ENCODE data around the gene USP13.

The USP13 gene

DNA sequence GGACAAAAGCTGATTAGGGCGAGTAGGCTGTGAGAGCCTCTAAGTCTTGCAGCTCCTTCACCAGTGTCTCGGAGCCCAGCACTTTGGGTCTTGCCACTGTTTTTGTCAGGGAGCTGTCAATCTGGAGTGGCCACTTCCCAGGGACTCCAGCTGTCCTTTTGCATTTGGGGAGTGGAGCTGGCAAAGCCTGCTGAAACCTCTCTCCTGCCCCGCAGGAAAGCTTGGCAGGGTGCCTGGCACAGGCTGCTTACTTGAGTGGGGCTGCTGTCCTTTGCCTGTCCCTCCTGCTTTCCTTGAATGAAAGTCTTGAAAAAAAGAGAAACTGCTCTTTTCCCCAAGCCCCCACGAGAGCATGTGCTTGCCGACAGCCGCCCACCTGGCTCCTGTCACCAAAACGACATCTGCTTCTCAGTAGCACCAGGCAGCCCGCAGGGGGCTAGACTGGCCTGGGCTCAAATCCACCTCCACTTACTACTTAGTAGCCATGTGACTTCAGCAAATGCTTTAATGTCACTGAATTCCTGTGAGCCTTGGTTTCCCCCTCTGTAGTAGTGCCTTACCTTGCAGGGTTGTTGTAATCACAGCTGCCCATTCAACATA is 13.7 kb downstream of the USP13 start:
- DNase-seq (ENCODE audit: low spot score) = no peak
- TF ChIP-seq, protein P1, sequence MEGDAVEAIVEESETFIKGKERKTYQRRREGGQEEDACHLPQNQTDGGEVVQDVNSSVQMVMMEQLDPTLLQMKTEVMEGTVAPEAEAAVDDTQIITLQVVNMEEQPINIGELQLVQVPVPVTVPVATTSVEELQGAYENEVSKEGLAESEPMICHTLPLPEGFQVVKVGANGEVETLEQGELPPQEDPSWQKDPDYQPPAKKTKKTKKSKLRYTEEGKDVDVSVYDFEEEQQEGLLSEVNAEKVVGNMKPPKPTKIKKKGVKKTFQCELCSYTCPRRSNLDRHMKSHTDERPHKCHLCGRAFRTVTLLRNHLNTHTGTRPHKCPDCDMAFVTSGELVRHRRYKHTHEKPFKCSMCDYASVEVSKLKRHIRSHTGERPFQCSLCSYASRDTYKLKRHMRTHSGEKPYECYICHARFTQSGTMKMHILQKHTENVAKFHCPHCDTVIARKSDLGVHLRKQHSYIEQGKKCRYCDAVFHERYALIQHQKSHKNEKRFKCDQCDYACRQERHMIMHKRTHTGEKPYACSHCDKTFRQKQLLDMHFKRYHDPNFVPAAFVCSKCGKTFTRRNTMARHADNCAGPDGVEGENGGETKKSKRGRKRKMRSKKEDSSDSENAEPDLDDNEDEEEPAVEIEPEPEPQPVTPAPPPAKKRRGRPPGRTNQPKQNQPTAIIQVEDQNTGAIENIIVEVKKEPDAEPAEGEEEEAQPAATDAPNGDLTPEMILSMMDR (IDR thresholded peaks at IDR 0.05; ENCODE audit: borderline replicate concordance, control extremely low read depth, extremely low read depth, insufficient read depth, missing control alignments) = no peak
- in situ Hi-C loops (cut with MboI; ENCODE audit: low sequenced_read_pairs, unreplicated experiment) = no loop called here

DNA sequence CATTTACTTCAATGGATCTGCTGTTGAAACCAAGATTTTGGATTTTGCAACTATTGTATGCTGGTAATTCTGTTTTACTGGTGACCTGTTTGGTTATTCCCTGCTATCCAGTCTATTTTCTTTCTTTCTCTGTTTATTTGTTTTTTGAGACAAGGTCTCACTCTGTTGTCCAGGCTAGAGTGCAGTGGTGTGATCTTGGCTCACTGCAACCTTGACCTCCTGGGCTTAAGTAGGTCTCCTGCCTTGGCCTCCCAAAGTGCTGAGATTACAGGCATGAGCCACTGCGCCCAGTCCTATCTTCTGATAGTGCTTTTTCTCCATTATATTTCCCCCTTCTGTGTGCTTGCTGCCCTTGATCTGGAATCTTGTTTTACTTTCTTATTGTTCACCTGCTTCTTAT is 15.6 kb downstream of the USP13 start:
- in situ Hi-C loops (cut with MboI; ENCODE audit: low sequenced_read_pairs, unreplicated experiment) = no loop called here
- TF ChIP-seq, protein P1 (IDR thresholded peaks at IDR 0.05; ENCODE audit: borderline replicate concordance, control extremely low read depth, extremely low read depth, insufficient read depth, missing control alignments) = no peak
- DNase-seq (ENCODE audit: low spot score) = no peak

DNA sequence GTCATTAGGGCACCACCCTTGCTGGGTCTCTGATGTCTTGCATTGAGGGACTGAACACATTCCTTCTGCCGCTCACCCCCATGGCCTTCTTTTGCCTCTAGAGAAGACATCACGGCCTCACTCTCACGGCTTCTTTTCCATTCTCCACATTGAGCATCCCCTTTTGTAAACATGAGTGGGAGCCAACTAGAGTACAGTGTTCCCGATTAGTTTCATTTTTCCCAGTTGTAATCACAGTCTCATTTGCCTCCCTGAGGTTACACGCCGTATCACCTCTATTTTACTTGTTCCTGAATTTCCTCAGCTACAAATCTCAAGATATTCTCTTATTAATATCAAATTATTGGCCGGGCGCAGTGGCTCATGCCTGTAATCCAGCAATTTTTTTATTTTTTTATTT is 17.5 kb downstream of the USP13 start:
- in situ Hi-C loops (cut with MboI; ENCODE audit: low sequenced_read_pairs, unreplicated experiment) = no loop called here
- DNase-seq (ENCODE audit: low spot score) = no peak

DNA sequence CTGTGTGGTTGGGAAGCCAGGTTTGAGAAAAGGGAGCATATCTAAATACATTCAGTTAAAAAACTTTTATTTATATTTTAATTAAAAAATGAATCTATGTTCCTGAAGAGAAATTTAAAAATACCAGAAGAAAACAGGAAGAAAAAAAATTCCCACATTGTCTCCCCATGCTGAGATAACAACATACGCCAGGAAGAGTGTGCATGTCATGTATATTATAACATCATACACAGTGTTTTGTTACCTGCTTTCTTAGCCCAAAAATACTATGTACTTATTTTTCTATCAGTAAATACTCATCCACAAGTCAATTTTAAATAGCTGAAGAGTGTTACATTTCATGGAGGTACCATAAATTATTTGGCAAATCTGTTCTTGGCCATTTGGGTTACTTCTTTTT is 18.5 kb downstream of the USP13 start:
- in situ Hi-C loops (cut with MboI; ENCODE audit: low sequenced_read_pairs, unreplicated experiment) = no loop called here
- no peak for DNase-seq (ENCODE audit: low spot score)
- TF ChIP-seq, protein P1 (IDR thresholded peaks at IDR 0.05; ENCODE audit: borderline replicate concordance, control extremely low read depth, extremely low read depth, insufficient read depth, missing control alignments) = no peak

More for the DNA sequence above, 17.5 kb downstream of the USP13 start:
- TF ChIP-seq, protein P1 (IDR thresholded peaks at IDR 0.05; ENCODE audit: borderline replicate concordance, control extremely low read depth, extremely low read depth, insufficient read depth, missing control alignments) = no peak

DNA sequence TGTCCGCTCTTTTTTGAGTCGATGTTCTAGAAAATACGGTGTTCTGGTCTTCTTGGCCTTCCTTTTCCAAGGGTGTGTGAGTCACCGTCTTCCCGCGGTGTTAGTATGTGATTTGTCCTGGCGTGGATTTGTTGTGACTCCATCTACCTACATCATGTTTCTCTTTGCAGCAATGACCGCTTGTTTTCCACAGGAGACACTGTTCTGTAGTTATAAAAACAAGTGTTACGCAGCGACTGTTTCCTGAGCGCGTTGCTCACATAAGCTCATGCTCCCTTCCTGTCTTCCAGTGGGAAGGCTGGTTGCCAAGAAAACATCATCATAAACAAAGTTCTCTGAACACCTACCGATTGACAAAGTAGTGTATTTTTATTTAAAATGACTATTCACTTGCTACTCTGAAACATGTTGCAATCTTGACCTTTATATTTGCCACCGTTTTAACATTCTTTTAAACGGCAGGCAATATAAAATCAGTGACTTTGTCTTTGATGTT is 19.0 kb downstream of the USP13 start:
- in situ Hi-C loops (cut with MboI; ENCODE audit: low sequenced_read_pairs, unreplicated experiment) = no loop called here
- TF ChIP-seq, protein P1 (IDR thresholded peaks at IDR 0.05; ENCODE audit: borderline replicate concordance, control extremely low read depth, extremely low read depth, insufficient read depth, missing control alignments) = no peak
- no peak for DNase-seq (ENCODE audit: low spot score)

DNA sequence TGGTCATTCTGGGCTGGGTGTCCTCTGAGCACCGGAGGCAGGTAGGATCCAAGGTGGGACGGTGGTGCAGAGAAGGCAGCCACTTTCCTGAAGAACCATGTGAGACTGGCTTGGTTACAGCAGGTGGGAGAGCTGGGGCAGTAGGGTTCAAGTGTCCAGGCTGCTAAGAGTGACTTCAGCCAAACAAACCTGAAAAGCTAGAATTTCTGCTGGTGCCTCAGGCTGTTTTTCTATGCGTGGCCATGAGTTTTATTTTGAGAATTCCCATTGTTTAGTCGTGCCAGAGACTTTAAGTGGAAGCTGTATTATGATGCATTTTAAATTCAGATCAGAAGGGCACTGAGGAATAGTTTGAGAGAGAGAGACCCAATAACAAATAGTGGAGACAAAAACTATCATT is 20.1 kb downstream of the USP13 start:
- in situ Hi-C loops (cut with MboI; ENCODE audit: low sequenced_read_pairs, unreplicated experiment) = no loop called here
- TF ChIP-seq, protein P1 (IDR thresholded peaks at IDR 0.05; ENCODE audit: borderline replicate concordance, control extremely low read depth, extremely low read depth, insufficient read depth, missing control alignments) = no peak
- no peak for DNase-seq (ENCODE audit: low spot score)
